ENCODE results near the gene GTF2A2.
"Not testable (repeated sequence)": the region's sequence is repeated elsewhere in the genome, so short reads cannot be mapped to it uniquely, and the experiment has no call there.

GTF2A2 gene

GRCh38 chr15:59656897-59657634 lies at the start of gene GTF2A2:
Gene GTF2A2, minus strand, starts transcription at chr15:59657515. Its CDS starts 5,238 bp downstream, at chr15:59652277.
- DNase-seq (ENCODE audit: low read depth in 2 of 2), result peak; percentile 89 to 93

- DNase-seq (ENCODE audit: low read depth in 2 of 2), result no peak
Observed at GRCh38 chr15:59703979-59704796, 46.9 kb upstream of the GTF2A2 start.

- no peak for DNase-seq (ENCODE audit: low read depth in 2 of 2)
Observed at GRCh38 chr15:59702351-59702750, 45.0 kb upstream of the GTF2A2 start.

- no peak for DNase-seq (ENCODE audit: low read depth in 2 of 2)
Observed at GRCh38 chr15:59701880-59702279, 44.6 kb upstream of the GTF2A2 start.

- no peak for DNase-seq (ENCODE audit: low read depth in 2 of 2)
Observed at GRCh38 chr15:59699810-59700431, 42.6 kb upstream of the GTF2A2 start.

- not testable (repeated sequence) for DNase-seq (ENCODE audit: low read depth in 2 of 2)
Observed at GRCh38 chr15:59698065-59698464, 40.8 kb upstream of the GTF2A2 start.

GRCh38 chr15:59696332-59696731 lies 39.0 kb upstream of the GTF2A2 start:
- DNase-seq (ENCODE audit: low read depth in 2 of 2), result no peak

- DNase-seq (ENCODE audit: low read depth in 2 of 2), result no peak
Observed at GRCh38 chr15:59694779-59695178, 37.5 kb upstream of the GTF2A2 start.

GRCh38 chr15:59691194-59691805 lies 34.0 kb upstream of the GTF2A2 start:
- DNase-seq (ENCODE audit: low read depth in 2 of 2), result no peak

GRCh38 chr15:59689626-59690236 lies 32.4 kb upstream of the GTF2A2 start:
- peak in 1 of 2 donors; percentile 19 for DNase-seq (ENCODE audit: low read depth in 2 of 2)

GRCh38 chr15:59688782-59689625 lies 31.7 kb upstream of the GTF2A2 start, which contains the start of gene BNIP2:
Gene BNIP2, minus strand, starts transcription at chr15:59689320. Its CDS starts 6,863 bp downstream, at chr15:59682457.
- DNase-seq (ENCODE audit: low read depth in 2 of 2), result peak; percentile 92 to 95

- no peak for DNase-seq (ENCODE audit: low read depth in 2 of 2)
Observed at GRCh38 chr15:59688423-59688781, 31.1 kb upstream of the GTF2A2 start.

GRCh38 chr15:59687836-59688235 lies 30.5 kb upstream of the GTF2A2 start:
- peak in 1 of 2 donors; percentile 6 for DNase-seq (ENCODE audit: low read depth in 2 of 2)

GRCh38 chr15:59686389-59686788 lies 29.1 kb upstream of the GTF2A2 start:
- no peak for DNase-seq (ENCODE audit: low read depth in 2 of 2)

- DNase-seq (ENCODE audit: low read depth in 2 of 2), result no peak
Observed at GRCh38 chr15:59685737-59686297, 28.5 kb upstream of the GTF2A2 start.

GRCh38 chr15:59680870-59681269 lies 23.6 kb upstream of the GTF2A2 start:
- no peak for DNase-seq (ENCODE audit: low read depth in 2 of 2)

- DNase-seq (ENCODE audit: low read depth in 2 of 2), result no peak
Observed at GRCh38 chr15:59680346-59680745, 23.0 kb upstream of the GTF2A2 start.

GRCh38 chr15:59678620-59679019 lies 21.3 kb upstream of the GTF2A2 start:
- DNase-seq (ENCODE audit: low read depth in 2 of 2), result no peak

- DNase-seq (ENCODE audit: low read depth in 2 of 2), result no peak
Observed at GRCh38 chr15:59678172-59678571, 20.9 kb upstream of the GTF2A2 start.

GRCh38 chr15:59676565-59676964 lies 19.2 kb upstream of the GTF2A2 start:
- DNase-seq (ENCODE audit: low read depth in 2 of 2), result no peak
